Osteoblast (primary cell): Measurements from ENCODE around the gene CES3. TPM values are rescaled to one million over a fixed set of nuclear protein-coding genes. Genes with fewer than 3 reads are reported as not detected.

Experiments used
- DNase-seq: peaks from one replicate; pipeline ENCODE4 v3.0.0; 2011; ENCODE audit warnings: low spot score, mixed read lengths; ENCODE audit not compliant: insufficient read length; ENCODE audit errors: missing footprints
- H2AFZ ChIP-seq: 2 replicates; pipeline ENCODE4 v1.6.0; 2011; ENCODE audit warnings: mild to moderate bottlenecking, low read length
- H3K27ac ChIP-seq: 2 replicates; pipeline ENCODE4 v1.5.1; 2011; ENCODE audit warnings: mild to moderate bottlenecking, low read depth, low read length, moderate library complexity
- H3K27me3 ChIP-seq: 2 replicates; pipeline ENCODE4 v1.6.0; 2012; ENCODE audit warnings: mild to moderate bottlenecking, control low read depth, inconsistent platforms, low read length, moderate library complexity; ENCODE audit not compliant: insufficient read depth
- H3K36me3 ChIP-seq: 2 replicates; pipeline ENCODE4 v1.5.1; 2011; ENCODE audit warnings: mild to moderate bottlenecking, low read length, control low read depth, moderate library complexity; ENCODE audit not compliant: insufficient read depth
- H3K4me1 ChIP-seq: 2 replicates; pipeline ENCODE4 v1.5.1; 2011; ENCODE audit warnings: mild to moderate bottlenecking, low read length, control low read depth, moderate library complexity; ENCODE audit not compliant: insufficient read depth
- H3K4me2 ChIP-seq: 2 replicates; pipeline ENCODE4 v1.6.0; 2011; ENCODE audit warnings: mild to moderate bottlenecking, low read length; ENCODE audit not compliant: insufficient read depth
- H3K4me3 ChIP-seq: fragments of 200-600 bp; sonication (generic); 3 replicates; pipeline ENCODE4 v1.5.1; 2012; ENCODE audit warnings: mild to moderate bottlenecking, low read length, inconsistent platforms; ENCODE audit not compliant: insufficient read depth
- H3K79me2 ChIP-seq: 2 replicates; pipeline ENCODE4 v1.6.0; 2012; ENCODE audit warnings: mild to moderate bottlenecking, low read length, control low read depth, inconsistent platforms; ENCODE audit not compliant: insufficient read depth
- H3K9me3 ChIP-seq: 2 replicates; pipeline ENCODE4 v1.5.1; 2011; ENCODE audit warnings: low read depth, low read length, control low read depth
- H4K20me1 ChIP-seq: 2 replicates; pipeline ENCODE4 v1.6.0; 2012; ENCODE audit warnings: mild to moderate bottlenecking, low read length, control low read depth; ENCODE audit not compliant: insufficient read depth
- total RNA-seq: library from RNA; depleted of rRNA; stranded (reverse); fragments of >200 nt; gene quantifications from 2 replicates; pipeline ENCODE4 v1.2.3, GENCODE V29; 2012
- TF ChIP-seq, protein P1 (sequence below): IDR thresholded peaks from 2 replicates; pipeline ENCODE4 v1.5.1; 2011; ENCODE audit warnings: mild to moderate bottlenecking, low read depth, low read length, moderate library complexity; ENCODE audit errors: extremely low read depth

CES3 gene
- total RNA-seq, 1 donor = not detected

DNA sequence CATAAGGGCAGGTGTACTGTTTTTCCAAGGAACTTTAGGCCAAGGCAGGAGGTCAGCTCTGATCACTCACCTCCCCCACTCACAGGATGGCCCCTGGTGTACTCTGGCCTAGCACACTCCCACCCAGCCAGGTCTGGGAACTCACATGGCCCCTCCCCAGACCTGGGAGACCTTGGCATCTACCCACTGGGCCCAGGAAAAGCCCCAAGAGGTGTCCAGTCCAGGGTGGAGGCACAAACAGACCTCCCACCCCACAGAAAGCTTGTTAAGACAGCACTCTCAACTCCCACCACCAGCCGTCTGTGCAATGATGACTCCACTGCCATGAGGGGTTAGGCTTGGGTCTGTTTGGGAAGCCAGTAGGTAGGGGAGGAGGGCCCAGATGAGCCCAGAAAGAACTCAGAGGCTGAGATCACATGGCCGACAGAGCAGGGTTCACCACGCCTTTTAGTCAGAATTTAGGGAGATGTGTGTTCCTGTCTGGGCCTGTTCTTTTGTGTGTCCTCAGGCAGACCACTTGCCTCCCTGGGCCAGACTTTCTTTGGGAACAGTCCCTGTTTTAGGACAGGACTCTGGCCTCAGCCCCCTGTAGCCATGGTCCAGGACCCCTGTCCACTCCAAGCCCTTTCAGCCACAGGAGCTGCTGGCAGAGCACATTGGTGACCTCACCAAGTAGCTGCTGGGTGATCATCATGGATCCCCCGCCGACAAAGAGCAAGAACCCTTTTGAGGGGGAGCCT lies 55.8 kb downstream of the CES3 start:
- DNase-seq = peak; percentile 49
- TF ChIP-seq, protein P1, sequence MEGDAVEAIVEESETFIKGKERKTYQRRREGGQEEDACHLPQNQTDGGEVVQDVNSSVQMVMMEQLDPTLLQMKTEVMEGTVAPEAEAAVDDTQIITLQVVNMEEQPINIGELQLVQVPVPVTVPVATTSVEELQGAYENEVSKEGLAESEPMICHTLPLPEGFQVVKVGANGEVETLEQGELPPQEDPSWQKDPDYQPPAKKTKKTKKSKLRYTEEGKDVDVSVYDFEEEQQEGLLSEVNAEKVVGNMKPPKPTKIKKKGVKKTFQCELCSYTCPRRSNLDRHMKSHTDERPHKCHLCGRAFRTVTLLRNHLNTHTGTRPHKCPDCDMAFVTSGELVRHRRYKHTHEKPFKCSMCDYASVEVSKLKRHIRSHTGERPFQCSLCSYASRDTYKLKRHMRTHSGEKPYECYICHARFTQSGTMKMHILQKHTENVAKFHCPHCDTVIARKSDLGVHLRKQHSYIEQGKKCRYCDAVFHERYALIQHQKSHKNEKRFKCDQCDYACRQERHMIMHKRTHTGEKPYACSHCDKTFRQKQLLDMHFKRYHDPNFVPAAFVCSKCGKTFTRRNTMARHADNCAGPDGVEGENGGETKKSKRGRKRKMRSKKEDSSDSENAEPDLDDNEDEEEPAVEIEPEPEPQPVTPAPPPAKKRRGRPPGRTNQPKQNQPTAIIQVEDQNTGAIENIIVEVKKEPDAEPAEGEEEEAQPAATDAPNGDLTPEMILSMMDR = no peak

DNA sequence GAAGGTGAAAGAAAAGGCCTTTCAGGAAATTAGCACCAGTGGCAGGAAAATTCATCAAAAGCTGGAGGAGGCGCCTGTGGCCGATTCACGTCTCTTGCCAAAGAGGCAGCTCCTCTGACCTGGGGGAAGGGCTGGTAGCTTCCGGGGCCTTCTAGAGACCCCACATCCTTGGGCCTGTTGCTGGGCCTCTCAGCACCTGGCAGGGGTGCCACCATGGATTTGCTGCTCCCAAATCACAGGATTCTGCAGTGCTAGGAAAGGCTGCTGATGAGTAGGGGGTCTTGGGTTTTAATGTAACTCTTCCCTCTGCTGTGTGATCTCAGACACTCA lies 56.3 kb downstream of the CES3 start:
- H3K4me3 ChIP-seq = no peak overlapping the region
- H2AFZ ChIP-seq = no peak overlapping the region
- H3K4me1 ChIP-seq = peaks cover 13% of the 10 kb centered on the region
- TF ChIP-seq, protein P1 = no peak
- no peaks in the 10 kb centered on the region for H3K36me3 ChIP-seq
- DNase-seq = no peak
- H3K27ac ChIP-seq = no peak overlapping the region
- H3K9me3 ChIP-seq = no peaks in the 10 kb centered on the region
- no peaks in the 10 kb centered on the region for H3K79me2 ChIP-seq
- H3K27me3 ChIP-seq = no peaks in the 10 kb centered on the region
- no peaks in the 10 kb centered on the region for H4K20me1 ChIP-seq
- H3K4me2 ChIP-seq = no peak overlapping the region

More for the DNA sequence above, 55.8 kb downstream of the CES3 start:
- H3K9me3 ChIP-seq = no peaks in the 10 kb centered on the region
- H4K20me1 ChIP-seq = no peaks in the 10 kb centered on the region
- peaks cover 12% of the 10 kb centered on the region for H3K4me1 ChIP-seq
- H3K4me3 ChIP-seq = no peak overlapping the region
- H2AFZ ChIP-seq = no peak overlapping the region
- no peak overlapping the region for H3K27ac ChIP-seq
- H3K79me2 ChIP-seq = no peaks in the 10 kb centered on the region
- H3K36me3 ChIP-seq = no peaks in the 10 kb centered on the region
- H3K27me3 ChIP-seq = no peaks in the 10 kb centered on the region
- H3K4me2 ChIP-seq = no peak overlapping the region

DNA sequence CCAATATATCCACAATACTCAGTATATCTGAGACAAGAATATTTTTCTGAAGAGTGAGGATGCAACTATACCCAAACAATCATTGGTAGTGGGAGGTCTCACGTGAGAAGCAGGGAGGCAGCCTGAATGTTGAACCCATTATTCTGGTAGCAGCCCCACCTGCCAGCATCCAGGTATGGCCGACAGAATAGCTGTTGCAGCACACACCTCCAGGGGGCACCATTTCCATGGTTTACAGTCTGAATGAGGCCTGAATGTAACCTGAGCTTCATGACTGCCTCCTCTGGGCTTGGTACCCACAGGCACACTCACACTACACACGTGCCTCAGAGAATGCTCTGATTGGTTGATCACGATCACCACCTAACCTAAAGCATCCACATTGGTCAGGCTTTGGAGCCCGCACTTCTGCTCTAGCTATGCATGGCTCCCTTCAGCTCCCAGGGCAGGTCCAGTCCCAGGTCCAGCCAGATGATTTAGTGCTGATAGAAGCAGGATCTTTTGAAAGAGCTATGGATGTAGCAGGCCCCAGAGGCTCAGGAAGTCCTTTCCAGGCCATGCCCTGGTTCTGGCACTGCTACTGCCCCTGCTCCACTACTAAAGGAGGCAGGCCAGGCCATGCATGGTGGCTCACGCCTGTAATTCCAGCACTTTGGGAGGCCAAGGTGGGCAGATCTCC lies 56.9 kb downstream of the CES3 start:
- TF ChIP-seq, protein P1 = peak; percentile 96
- Histone ChIP-seq H3K4me2 (no peak overlapping the region), H3K4me3 (no peak overlapping the region), H3K36me3 (no peaks in the 10 kb centered on the region), H3K27me3 (no peaks in the 10 kb centered on the region), H3K79me2 (no peaks in the 10 kb centered on the region), H3K4me1 (peaks cover 19% of the 10 kb centered on the region), H2AFZ (peak overlapping the region; percentile 60), H3K9me3 (no peaks in the 10 kb centered on the region), H3K27ac (no peak overlapping the region), H4K20me1 (no peaks in the 10 kb centered on the region)
- DNase-seq = peak; percentile 98

DNA sequence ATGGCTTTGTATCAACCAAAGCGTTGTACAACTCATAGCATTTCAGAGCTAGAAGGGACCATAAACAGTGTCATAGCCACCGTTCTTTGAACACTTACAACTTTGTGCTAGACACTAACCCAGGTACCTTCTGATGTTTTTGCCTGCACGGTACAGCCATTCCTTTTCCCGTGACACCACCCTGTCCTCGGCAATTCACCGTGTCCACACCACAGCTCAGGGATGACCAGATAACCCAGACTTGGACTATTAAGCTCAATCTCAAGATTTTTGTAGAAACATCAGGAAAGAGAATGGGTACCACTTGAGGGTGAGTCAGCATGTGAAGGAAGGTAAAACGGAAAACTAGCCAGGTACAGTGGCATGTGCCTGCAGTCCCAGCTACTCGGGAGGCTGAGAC lies 58.1 kb downstream of the CES3 start:
- Histone ChIP-seq H3K27me3 (no peaks in the 10 kb centered on the region), H3K4me3 (no peak overlapping the region), H3K79me2 (no peaks in the 10 kb centered on the region), H3K27ac (no peak overlapping the region), H3K4me1 (peaks cover 13% of the 10 kb centered on the region), H3K36me3 (no peaks in the 10 kb centered on the region), H3K9me3 (no peaks in the 10 kb centered on the region), H2AFZ (no peak overlapping the region), H4K20me1 (no peaks in the 10 kb centered on the region), H3K4me2 (no peak overlapping the region)
- no peak for DNase-seq
- TF ChIP-seq, protein P1 = no peak
